ENCODE measurements around the gene BMP6.
"Not testable (repeated sequence)": the region's sequence is repeated elsewhere in the genome, so short reads cannot be mapped to it uniquely, and the experiment has no call there.

The BMP6 gene

DNA sequence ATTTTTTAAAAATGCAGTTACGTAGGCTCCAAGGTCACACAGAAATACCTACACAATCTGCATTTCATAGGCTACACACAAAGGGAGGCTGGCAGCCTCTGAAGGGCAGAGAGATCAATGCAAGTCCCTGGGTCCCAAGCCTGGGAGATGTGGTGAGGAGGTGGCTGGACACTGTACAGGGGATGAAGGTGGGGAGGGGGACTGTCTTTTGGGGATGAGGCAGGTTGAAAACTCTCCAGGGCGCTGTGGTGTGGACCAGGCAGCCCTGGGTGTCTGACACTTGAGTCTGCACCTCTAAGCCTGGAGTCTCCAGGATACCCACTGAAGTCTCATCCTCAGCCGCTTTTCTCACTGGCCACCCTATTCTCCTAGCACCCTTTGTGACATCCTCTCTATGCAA is 160.2 kb downstream of the BMP6 start:
- Histone ChIP-seq H3K27ac (ENCODE audit: insufficient read depth, low read length, poor library complexity, severe bottlenecking) (no peak overlapping the region), H3K36me3 (ENCODE audit: control insufficient read depth, insufficient read depth, low read length) (peaks cover 50% of the 10 kb centered on the region), H3K27me3 (replicated peaks; ENCODE audit: control insufficient read depth, insufficient read depth, low read length, poor library complexity, severe bottlenecking) (no peaks in the 10 kb centered on the region), H3K4me1 (ENCODE audit: control insufficient read depth, insufficient read depth, low read length, poor library complexity, severe bottlenecking) (no peaks in the 10 kb centered on the region), H3K4me3 (ENCODE audit: insufficient read depth, low read depth, low read length, poor library complexity, severe bottlenecking) (no peak overlapping the region), H3K9me3 (ENCODE audit: control insufficient read depth, low read length) (no peaks in the 10 kb centered on the region)
- DNase-seq = no peak

DNA sequence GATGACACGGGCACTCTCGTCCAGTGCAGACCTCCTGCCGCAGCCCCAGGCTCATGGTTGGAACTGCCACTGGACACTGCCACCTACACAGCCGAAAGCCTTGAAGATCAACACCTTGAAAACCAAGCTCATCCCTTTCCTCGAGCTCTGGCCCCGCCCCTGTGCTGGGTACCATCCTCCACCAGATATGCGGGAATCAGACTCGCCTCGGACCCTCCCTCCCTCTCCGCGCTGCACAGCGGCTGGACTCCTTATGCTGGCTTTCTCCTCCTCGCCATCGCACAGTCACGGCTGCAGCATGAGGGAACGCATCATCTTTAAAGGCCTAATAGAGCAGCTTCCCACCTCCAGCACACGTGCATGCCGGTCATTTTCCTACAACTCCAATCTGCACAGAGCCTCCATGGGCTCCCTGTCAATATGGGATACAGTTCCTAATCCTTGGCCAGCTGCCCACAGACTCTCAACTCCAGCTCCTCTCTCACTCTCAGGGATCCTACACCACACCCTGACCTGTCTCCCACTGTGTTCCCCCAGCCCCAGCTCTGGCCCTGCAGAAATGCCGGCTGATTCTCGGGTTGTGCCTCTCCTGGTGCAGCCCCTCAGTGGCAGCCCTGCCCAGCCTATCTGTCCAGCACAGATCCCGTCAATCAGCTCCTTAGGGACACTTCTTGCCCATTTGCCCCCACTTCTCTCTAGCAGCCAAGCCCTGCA is 161.5 kb downstream of the BMP6 start:
- no peak overlapping the region for H3K27ac ChIP-seq (ENCODE audit: insufficient read depth, low read length, poor library complexity, severe bottlenecking)
- no peaks in the 10 kb centered on the region for H3K9me3 ChIP-seq (ENCODE audit: control insufficient read depth, low read length)
- no peak for DNase-seq
- no peak overlapping the region for H3K4me3 ChIP-seq (ENCODE audit: insufficient read depth, low read depth, low read length, poor library complexity, severe bottlenecking)
- H3K36me3 ChIP-seq (ENCODE audit: control insufficient read depth, insufficient read depth, low read length) = peaks cover 48% of the 10 kb centered on the region
- no peaks in the 10 kb centered on the region for H3K27me3 ChIP-seq (replicated peaks; ENCODE audit: control insufficient read depth, insufficient read depth, low read length, poor library complexity, severe bottlenecking)
- no peaks in the 10 kb centered on the region for H3K4me1 ChIP-seq (ENCODE audit: control insufficient read depth, insufficient read depth, low read length, poor library complexity, severe bottlenecking)

DNA sequence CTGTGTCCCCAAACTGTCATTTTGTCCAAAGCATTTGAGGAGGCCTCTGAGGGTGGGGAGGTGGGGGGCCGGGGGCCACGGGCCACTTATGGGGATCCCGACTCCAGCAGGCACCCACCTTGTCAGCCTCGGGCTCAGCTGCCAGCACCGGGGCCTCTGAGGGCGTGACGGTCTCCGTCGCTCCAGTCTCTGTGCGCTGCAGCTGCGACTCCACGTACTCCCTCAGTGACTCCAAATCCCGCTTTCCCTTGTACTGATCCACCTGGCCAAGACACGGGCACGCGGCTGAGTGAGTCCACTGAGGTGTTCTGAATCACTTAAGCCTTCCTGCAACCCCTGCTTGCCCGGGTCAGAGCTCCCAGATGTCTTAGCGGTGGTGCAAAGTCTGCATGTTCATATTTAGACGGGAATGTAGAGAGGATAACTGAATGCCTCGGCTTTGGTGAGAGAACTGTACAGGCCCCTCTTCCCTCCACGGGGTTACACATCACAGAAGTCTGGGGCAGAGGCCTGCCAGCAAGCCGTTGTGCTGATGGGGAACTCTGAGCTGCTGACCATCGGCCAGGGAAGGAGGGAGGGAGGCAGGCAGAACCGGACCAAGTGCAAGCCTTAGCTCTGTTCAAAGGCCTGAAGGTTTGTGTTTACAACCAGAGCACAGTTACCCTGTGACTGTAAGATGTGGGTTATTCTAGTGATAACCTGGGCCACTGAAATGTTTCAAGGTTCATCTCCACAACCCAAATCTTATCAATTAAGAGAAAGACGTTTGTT is 162.9 kb downstream of the BMP6 start:
- peaks cover 44% of the 10 kb centered on the region for H3K36me3 ChIP-seq (ENCODE audit: control insufficient read depth, insufficient read depth, low read length)
- no peak for DNase-seq
- no peaks in the 10 kb centered on the region for H3K4me1 ChIP-seq (ENCODE audit: control insufficient read depth, insufficient read depth, low read length, poor library complexity, severe bottlenecking)
- no peaks in the 10 kb centered on the region for H3K27me3 ChIP-seq (replicated peaks; ENCODE audit: control insufficient read depth, insufficient read depth, low read length, poor library complexity, severe bottlenecking)
- H3K9me3 ChIP-seq (ENCODE audit: control insufficient read depth, low read length) = no peaks in the 10 kb centered on the region
- H3K4me3 ChIP-seq (ENCODE audit: insufficient read depth, low read depth, low read length, poor library complexity, severe bottlenecking) = no peak overlapping the region
- H3K27ac ChIP-seq (ENCODE audit: insufficient read depth, low read length, poor library complexity, severe bottlenecking) = no peak overlapping the region

DNA sequence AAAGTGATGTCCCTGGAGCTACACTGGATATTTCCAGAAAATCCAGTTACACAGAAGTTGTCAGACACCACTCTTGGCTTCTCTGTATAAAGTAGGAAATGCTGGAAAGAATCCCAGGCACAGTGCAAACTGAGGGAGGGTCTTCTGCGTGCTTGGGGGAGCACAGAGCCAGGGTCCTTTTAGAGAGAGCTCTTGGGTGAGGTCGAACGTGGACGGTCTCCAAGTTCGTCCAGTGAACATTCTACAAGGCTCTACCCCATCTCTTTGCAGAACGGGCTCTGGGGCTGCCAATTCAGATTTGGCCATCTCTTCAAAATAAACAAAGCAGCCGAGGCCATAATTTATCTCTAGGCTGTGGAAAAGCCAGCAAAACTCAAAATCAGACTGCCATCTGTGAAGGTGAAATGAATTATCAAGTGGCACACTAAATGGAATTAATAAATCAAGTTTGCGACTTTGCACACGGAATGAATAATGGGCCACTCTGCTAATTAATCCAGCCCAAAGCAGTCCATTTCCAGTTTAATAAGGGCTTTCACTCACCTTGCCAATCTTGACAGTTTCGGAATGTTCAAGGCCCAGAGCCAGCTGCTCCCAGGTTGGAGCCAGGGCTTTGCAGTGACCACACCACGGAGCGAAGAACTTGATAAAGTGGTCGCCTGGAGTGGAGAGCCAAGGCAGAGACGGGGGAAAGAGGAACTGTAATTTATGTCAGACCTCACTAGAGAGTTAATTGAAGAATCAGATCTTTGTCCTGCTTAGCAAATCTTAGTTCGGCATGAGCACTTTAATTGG is 165.4 kb downstream of the BMP6 start:
- Histone ChIP-seq H3K9me3 (ENCODE audit: control insufficient read depth, low read length) (no peaks in the 10 kb centered on the region), H3K36me3 (ENCODE audit: control insufficient read depth, insufficient read depth, low read length) (peaks cover 37% of the 10 kb centered on the region), H3K27me3 (replicated peaks; ENCODE audit: control insufficient read depth, insufficient read depth, low read length, poor library complexity, severe bottlenecking) (no peaks in the 10 kb centered on the region), H3K27ac (ENCODE audit: insufficient read depth, low read length, poor library complexity, severe bottlenecking) (no peak overlapping the region), H3K4me3 (ENCODE audit: insufficient read depth, low read depth, low read length, poor library complexity, severe bottlenecking) (no peak overlapping the region), H3K4me1 (ENCODE audit: control insufficient read depth, insufficient read depth, low read length, poor library complexity, severe bottlenecking) (no peaks in the 10 kb centered on the region)
- no peak for DNase-seq

DNA sequence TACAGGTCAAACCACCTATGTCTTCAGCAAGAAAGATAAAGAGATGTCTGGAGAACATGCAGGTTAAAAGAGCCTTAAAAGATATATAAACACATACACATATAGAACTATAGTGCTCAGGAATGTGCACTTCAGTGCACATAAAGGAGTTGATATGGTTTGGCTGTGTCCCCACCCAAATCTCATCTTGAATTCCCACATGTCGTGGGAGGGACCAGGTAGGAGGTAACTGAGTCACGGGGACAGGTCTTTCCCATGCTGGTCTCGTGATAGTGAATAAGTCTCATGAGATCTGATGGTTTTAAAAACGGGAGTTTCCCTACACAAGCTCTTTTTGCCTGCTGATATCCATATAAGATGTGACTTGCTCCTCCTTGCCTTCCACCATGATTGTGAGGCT is 166.5 kb downstream of the BMP6 start:
- peaks cover 33% of the 10 kb centered on the region for H3K36me3 ChIP-seq (ENCODE audit: control insufficient read depth, insufficient read depth, low read length)
- not testable (repeated sequence) for H3K4me3 ChIP-seq (ENCODE audit: insufficient read depth, low read depth, low read length, poor library complexity, severe bottlenecking); H3K4me1 ChIP-seq (ENCODE audit: control insufficient read depth, insufficient read depth, low read length, poor library complexity, severe bottlenecking)

DNA sequence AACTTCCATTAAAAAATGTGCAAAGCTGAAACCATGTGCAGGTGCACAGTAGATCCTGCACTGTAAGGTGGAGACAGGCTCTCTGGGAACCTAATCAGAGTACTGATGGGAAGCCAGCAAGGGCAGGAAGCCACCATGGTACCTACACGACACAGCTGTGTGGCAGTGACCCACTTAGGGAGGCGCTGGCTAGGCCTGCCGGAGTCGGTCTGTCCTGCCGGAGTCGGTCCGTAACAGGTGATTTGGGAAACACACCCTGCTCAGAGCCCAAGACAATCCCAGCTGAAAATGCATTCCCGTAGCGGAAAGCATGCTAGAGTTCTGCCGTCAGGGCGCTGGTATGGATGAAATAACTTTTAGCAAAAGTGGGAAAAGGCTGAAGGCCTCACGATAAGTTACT is 167.4 kb downstream of the BMP6 start:
- Histone ChIP-seq H3K4me3 (ENCODE audit: insufficient read depth, low read depth, low read length, poor library complexity, severe bottlenecking) (no peak overlapping the region), H3K4me1 (ENCODE audit: control insufficient read depth, insufficient read depth, low read length, poor library complexity, severe bottlenecking) (no peaks in the 10 kb centered on the region), H3K27ac (ENCODE audit: insufficient read depth, low read length, poor library complexity, severe bottlenecking) (no peak overlapping the region), H3K27me3 (replicated peaks; ENCODE audit: control insufficient read depth, insufficient read depth, low read length, poor library complexity, severe bottlenecking) (no peaks in the 10 kb centered on the region), H3K36me3 (ENCODE audit: control insufficient read depth, insufficient read depth, low read length) (peaks cover 32% of the 10 kb centered on the region), H3K9me3 (ENCODE audit: control insufficient read depth, low read length) (no peaks in the 10 kb centered on the region)
- DNase-seq = no peak

More for the DNA sequence above, 166.5 kb downstream of the BMP6 start:
- DNase-seq; H3K27me3 ChIP-seq (replicated peaks; ENCODE audit: control insufficient read depth, insufficient read depth, low read length, poor library complexity, severe bottlenecking); H3K9me3 ChIP-seq (ENCODE audit: control insufficient read depth, low read length); H3K27ac ChIP-seq (ENCODE audit: insufficient read depth, low read length, poor library complexity, severe bottlenecking): not testable (repeated sequence)

DNA sequence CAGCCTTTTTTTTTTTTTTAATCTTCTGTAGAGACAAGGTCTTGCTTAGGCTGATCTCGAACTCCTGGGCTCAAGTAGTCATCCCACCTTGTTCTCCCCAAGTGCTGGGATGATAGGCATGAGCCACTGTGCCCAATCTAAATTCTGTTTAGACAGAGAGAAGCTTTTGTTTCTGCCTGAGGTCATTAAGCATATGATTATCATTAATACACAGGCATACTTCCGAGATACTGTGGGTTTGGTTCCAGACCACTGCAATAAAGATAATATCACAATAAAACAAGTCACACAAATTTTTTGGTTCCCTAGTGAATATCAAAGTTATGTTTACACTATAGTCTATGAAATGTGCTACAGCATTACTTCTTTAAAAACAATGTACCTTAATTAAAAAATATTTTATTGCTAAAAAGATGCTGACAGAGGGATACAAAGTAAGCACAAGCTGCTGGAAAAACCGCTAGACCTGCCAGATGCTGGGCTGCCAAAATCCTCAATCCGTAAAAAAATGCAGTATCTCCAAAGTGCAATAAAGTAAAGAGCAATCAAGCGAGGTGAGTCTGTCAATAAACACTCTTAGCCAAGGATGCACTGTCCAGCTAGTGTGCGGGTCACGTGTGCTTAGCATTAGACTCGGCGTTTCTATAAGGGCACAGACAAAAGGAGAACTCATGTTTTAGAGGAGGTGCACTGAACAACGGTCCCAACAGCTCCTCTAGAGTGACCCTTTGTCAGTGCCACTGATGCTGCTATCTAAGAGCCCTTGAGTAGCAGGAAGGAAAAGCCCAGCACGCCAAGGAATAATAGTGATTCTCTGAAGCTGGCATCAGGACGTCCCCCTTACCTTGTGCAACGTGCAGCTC is 168.6 kb downstream of the BMP6 start:
- no peak for DNase-seq
- Histone ChIP-seq H3K9me3 (ENCODE audit: control insufficient read depth, low read length) (no peaks in the 10 kb centered on the region), H3K36me3 (ENCODE audit: control insufficient read depth, insufficient read depth, low read length) (peaks cover 35% of the 10 kb centered on the region), H3K27me3 (replicated peaks; ENCODE audit: control insufficient read depth, insufficient read depth, low read length, poor library complexity, severe bottlenecking) (no peaks in the 10 kb centered on the region), H3K4me1 (ENCODE audit: control insufficient read depth, insufficient read depth, low read length, poor library complexity, severe bottlenecking) (no peaks in the 10 kb centered on the region), H3K27ac (ENCODE audit: insufficient read depth, low read length, poor library complexity, severe bottlenecking) (no peak overlapping the region), H3K4me3 (ENCODE audit: insufficient read depth, low read depth, low read length, poor library complexity, severe bottlenecking) (no peak overlapping the region)

DNA sequence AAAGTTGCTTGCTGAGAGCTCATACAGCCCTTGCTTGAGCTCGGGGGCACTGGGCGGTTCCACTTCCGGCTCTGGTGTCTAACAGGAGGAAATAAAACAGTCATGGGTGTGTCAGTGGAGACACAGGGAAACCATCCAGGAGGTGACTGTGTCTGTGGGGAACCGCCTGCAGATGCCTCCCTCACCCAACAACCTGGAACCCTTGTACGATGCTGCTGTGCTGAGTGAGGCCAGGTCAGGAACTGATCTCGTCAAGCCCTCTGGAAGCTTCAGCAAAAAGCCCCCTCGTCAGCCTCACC is 169.2 kb downstream of the BMP6 start:
- Histone ChIP-seq H3K27me3 (replicated peaks; ENCODE audit: control insufficient read depth, insufficient read depth, low read length, poor library complexity, severe bottlenecking) (no peaks in the 10 kb centered on the region), H3K36me3 (ENCODE audit: control insufficient read depth, insufficient read depth, low read length) (peaks cover 35% of the 10 kb centered on the region)
- no peak for DNase-seq

DNA sequence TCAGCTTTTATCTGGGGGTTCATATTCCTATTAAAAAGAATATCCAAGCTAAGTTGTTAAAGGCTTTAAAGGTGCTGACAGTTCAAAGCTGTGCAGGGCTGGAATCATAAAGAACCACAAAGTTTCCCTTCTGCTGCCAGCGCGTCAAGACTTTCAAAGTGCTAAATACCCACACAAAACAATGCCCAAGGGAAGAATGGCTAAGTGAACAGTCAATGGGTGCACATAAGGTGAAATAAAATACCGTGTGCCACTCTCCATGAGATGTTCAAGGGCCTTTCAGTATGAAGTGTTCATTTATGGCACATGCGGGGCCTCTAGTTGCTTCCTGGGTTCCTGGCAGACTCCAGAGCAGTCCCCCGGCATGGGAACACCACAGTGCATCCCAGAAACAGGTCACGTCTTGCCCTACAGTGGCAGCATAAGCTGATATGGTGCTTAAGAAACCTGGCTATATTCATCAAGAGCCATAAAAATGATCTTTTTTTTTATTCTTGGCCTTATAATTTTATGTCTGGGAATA is 170.6 kb downstream of the BMP6 start:
- Histone ChIP-seq H3K27me3 (replicated peaks; ENCODE audit: control insufficient read depth, insufficient read depth, low read length, poor library complexity, severe bottlenecking) (no peaks in the 10 kb centered on the region), H3K36me3 (ENCODE audit: control insufficient read depth, insufficient read depth, low read length) (peaks cover 38% of the 10 kb centered on the region), H3K9me3 (ENCODE audit: control insufficient read depth, low read length) (no peaks in the 10 kb centered on the region), H3K4me3 (ENCODE audit: insufficient read depth, low read depth, low read length, poor library complexity, severe bottlenecking) (no peak overlapping the region), H3K4me1 (ENCODE audit: control insufficient read depth, insufficient read depth, low read length, poor library complexity, severe bottlenecking) (no peaks in the 10 kb centered on the region), H3K27ac (ENCODE audit: insufficient read depth, low read length, poor library complexity, severe bottlenecking) (no peak overlapping the region)
- DNase-seq = no peak

More for the DNA sequence above, 169.2 kb downstream of the BMP6 start:
- H3K4me3 ChIP-seq (ENCODE audit: insufficient read depth, low read depth, low read length, poor library complexity, severe bottlenecking) = no peak overlapping the region
- H3K9me3 ChIP-seq (ENCODE audit: control insufficient read depth, low read length) = no peaks in the 10 kb centered on the region
- H3K27ac ChIP-seq (ENCODE audit: insufficient read depth, low read length, poor library complexity, severe bottlenecking) = no peak overlapping the region
- no peaks in the 10 kb centered on the region for H3K4me1 ChIP-seq (ENCODE audit: control insufficient read depth, insufficient read depth, low read length, poor library complexity, severe bottlenecking)

All from effector memory CD4-positive, alpha-beta T cell (primary cell).